HepG2 (cell line): ENCODE measurements around the gene TMEM167A. TPM values are rescaled to one million over a fixed set of nuclear protein-coding genes. Genes with fewer than 3 reads are reported as not detected.

ENCODE experiments used
- GABPB1 ChIP-seq: IDR thresholded peaks from 2 replicates; pipeline ENCODE4 v1.6.1; 2016; ENCODE audit warnings: mild to moderate bottlenecking, missing genetic modification reagents, moderate library complexity, missing compliant biosample characterization
- HHEX ChIP-seq: IDR thresholded peaks from 2 replicates; pipeline ENCODE4 v1.6.1; 2016; ENCODE audit warnings: control low read depth
- HNRNPH1 ChIP-seq: fragments of 200-400 bp; formaldehyde crosslinking; optimal IDR thresholded peaks from 2 replicates; pipeline ENCODE3; 2017; ENCODE audit warnings: mild to moderate bottlenecking, low read depth, low read length
- KDM5A ChIP-seq: fragments of 200-600 bp; sonication (generic); IDR thresholded peaks from 2 replicates; pipeline ENCODE4 v1.7.0; 2018; ENCODE audit warnings: antibody characterized with exemption, mild to moderate bottlenecking, low read length, borderline replicate concordance
- KLF15 ChIP-seq: sonication (generic); formaldehyde crosslinking; IDR thresholded peaks from 2 replicates; pipeline ENCODE4 v1.8.1; 2023; ENCODE audit warnings: borderline replicate concordance, mild to moderate bottlenecking, inconsistent platforms, missing genetic modification reagents, mixed read lengths
- YY1 ChIP-seq: IDR thresholded peaks from 2 replicates; pipeline ENCODE4 v1.6.1; 2011; ENCODE audit warnings: low read length, low read depth, moderate library complexity, mild to moderate bottlenecking; ENCODE audit not compliant: insufficient read depth, insufficient replicate concordance
- polyA plus RNA-seq, 8 experiments: library from polyadenylated mRNA; depleted of rRNA in 3 of 8; stranded (reverse) in 7 of 8; unstranded in 1 of 8; fragments of >200 nt; fragmentation: Illumina TruSeq in 4 of 8; extraction: Trizol in 4 of 8; gene quantifications; 2 replicates each; pipeline versions ENCODE4 v1.2.1 to v1.2.3, GENCODE V29; 2011 to 2016; ENCODE audit warnings: low read depth in 4 of 8, missing spikeins in 1 of 8, mixed read lengths in 1 of 8; ENCODE audit not compliant: insufficient read depth in 1 of 8
- total RNA-seq, 5 experiments: library from RNA; depleted of rRNA; stranded (reverse); fragments of >200 nt; fragmentation: Illumina TruSeq; extraction: Trizol; gene quantifications; 2 replicates each; pipeline ENCODE4 v1.2.3, GENCODE V29; 2016; ENCODE audit warnings: low read depth in 1 of 5
- TF ChIP-seq, protein P1 (sequence below): sonication (generic); formaldehyde crosslinking; IDR thresholded peaks from 2 replicates; pipeline ENCODE4 v1.5.1; 2020; ENCODE audit warnings: mild to moderate bottlenecking, missing genetic modification reagents, moderate library complexity
- TF ChIP-seq, protein P2 (sequence below): sonication (generic); formaldehyde crosslinking; IDR thresholded peaks from 2 replicates; pipeline ENCODE4 v1.9.0; 2021; ENCODE audit warnings: missing genetic modification reagents, borderline replicate concordance
- TF ChIP-seq, protein P3 (sequence below): sonication (generic); formaldehyde crosslinking; IDR thresholded peaks from 2 replicates; pipeline ENCODE4 v1.9.0; 2022; ENCODE audit warnings: missing genetic modification reagents, mild to moderate bottlenecking, borderline replicate concordance
- TF ChIP-seq, protein P4 (sequence below): sonication (generic); formaldehyde crosslinking; IDR thresholded peaks from 2 replicates; pipeline ENCODE4 v1.5.0; 2020; ENCODE audit warnings: mild to moderate bottlenecking, missing genetic modification reagents, borderline replicate concordance
- TF ChIP-seq, protein P5 (sequence below): sonication (generic); formaldehyde crosslinking; IDR thresholded peaks from 2 replicates; pipeline ENCODE4; 2020; ENCODE audit warnings: missing genetic modification reagents, mild to moderate bottlenecking, borderline replicate concordance

Gene TMEM167A
- total and polyA plus RNA-seq, 2 of the 13 experiments (the other 11 are each of a cell fraction or from before 2014, with no cell fraction given), result 47.0 to 78.7 TPM

DNA sequence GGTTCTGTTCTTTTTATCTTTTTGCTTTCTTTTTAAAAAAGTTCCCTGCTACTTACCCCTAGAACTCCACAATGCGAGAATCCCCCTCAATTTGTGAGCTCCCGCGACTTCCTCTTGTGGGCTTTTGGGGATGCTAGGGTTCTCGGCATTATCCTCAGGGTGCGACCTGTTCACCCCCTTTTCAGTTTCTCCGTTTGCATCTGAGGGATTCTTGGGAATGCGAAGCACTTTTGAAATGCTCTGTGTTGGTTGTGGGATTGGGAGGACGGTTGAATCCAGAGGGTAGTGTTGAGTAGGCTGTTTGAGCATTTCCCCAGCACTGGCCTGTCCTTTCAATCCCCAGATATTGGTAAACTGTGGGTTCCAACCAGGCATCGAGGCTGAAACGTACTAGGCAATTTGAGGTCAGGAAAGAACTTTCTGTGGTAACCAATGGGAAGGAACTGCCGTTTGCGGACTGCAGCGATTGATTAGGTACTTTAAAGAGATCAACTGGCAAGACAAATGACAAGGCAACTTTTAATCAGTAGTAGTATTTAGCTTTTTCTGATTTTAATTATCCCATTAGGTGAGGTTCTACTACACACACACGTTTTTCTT, 568 bp upstream of the TMEM167A start (continued):
- TF ChIP-seq HNRNPH1 (no peak), GABPB1 (CRISPR knock-in tag) (no peak), KLF15 (no peak), YY1 (no peak), HHEX (no peak), KDM5A (peak; percentile 90)
- TF ChIP-seq, protein P1, sequence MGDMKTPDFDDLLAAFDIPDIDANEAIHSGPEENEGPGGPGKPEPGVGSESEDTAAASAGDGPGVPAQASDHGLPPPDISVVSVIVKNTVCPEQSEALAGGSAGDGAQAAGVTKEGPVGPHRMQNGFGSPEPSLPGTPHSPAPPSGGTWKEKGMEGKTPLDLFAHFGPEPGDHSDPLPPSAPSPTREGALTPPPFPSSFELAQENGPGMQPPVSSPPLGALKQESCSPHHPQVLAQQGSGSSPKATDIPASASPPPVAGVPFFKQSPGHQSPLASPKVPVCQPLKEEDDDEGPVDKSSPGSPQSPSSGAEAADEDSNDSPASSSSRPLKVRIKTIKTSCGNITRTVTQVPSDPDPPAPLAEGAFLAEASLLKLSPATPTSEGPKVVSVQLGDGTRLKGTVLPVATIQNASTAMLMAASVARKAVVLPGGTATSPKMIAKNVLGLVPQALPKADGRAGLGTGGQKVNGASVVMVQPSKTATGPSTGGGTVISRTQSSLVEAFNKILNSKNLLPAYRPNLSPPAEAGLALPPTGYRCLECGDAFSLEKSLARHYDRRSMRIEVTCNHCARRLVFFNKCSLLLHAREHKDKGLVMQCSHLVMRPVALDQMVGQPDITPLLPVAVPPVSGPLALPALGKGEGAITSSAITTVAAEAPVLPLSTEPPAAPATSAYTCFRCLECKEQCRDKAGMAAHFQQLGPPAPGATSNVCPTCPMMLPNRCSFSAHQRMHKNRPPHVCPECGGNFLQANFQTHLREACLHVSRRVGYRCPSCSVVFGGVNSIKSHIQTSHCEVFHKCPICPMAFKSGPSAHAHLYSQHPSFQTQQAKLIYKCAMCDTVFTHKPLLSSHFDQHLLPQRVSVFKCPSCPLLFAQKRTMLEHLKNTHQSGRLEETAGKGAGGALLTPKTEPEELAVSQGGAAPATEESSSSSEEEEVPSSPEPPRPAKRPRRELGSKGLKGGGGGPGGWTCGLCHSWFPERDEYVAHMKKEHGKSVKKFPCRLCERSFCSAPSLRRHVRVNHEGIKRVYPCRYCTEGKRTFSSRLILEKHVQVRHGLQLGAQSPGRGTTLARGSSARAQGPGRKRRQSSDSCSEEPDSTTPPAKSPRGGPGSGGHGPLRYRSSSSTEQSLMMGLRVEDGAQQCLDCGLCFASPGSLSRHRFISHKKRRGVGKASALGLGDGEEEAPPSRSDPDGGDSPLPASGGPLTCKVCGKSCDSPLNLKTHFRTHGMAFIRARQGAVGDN (CRISPR knock-in tag), result no peak
- TF ChIP-seq, protein P2, sequence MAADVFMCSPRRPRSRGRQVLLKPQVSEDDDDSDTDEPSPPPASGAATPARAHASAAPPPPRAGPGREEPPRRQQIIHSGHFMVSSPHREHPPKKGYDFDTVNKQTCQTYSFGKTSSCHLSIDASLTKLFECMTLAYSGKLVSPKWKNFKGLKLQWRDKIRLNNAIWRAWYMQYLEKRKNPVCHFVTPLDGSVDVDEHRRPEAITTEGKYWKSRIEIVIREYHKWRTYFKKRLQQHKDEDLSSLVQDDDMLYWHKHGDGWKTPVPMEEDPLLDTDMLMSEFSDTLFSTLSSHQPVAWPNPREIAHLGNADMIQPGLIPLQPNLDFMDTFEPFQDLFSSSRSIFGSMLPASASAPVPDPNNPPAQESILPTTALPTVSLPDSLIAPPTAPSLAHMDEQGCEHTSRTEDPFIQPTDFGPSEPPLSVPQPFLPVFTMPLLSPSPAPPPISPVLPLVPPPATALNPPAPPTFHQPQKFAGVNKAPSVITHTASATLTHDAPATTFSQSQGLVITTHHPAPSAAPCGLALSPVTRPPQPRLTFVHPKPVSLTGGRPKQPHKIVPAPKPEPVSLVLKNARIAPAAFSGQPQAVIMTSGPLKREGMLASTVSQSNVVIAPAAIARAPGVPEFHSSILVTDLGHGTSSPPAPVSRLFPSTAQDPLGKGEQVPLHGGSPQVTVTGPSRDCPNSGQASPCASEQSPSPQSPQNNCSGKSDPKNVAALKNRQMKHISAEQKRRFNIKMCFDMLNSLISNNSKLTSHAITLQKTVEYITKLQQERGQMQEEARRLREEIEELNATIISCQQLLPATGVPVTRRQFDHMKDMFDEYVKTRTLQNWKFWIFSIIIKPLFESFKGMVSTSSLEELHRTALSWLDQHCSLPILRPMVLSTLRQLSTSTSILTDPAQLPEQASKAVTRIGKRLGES (CRISPR knock-in tag), result no peak
- TF ChIP-seq, protein P3, sequence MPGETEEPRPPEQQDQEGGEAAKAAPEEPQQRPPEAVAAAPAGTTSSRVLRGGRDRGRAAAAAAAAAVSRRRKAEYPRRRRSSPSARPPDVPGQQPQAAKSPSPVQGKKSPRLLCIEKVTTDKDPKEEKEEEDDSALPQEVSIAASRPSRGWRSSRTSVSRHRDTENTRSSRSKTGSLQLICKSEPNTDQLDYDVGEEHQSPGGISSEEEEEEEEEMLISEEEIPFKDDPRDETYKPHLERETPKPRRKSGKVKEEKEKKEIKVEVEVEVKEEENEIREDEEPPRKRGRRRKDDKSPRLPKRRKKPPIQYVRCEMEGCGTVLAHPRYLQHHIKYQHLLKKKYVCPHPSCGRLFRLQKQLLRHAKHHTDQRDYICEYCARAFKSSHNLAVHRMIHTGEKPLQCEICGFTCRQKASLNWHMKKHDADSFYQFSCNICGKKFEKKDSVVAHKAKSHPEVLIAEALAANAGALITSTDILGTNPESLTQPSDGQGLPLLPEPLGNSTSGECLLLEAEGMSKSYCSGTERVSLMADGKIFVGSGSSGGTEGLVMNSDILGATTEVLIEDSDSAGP (CRISPR knock-in tag), result no peak; the same call in 1 of the 2 replicates
- TF ChIP-seq, protein P4, sequence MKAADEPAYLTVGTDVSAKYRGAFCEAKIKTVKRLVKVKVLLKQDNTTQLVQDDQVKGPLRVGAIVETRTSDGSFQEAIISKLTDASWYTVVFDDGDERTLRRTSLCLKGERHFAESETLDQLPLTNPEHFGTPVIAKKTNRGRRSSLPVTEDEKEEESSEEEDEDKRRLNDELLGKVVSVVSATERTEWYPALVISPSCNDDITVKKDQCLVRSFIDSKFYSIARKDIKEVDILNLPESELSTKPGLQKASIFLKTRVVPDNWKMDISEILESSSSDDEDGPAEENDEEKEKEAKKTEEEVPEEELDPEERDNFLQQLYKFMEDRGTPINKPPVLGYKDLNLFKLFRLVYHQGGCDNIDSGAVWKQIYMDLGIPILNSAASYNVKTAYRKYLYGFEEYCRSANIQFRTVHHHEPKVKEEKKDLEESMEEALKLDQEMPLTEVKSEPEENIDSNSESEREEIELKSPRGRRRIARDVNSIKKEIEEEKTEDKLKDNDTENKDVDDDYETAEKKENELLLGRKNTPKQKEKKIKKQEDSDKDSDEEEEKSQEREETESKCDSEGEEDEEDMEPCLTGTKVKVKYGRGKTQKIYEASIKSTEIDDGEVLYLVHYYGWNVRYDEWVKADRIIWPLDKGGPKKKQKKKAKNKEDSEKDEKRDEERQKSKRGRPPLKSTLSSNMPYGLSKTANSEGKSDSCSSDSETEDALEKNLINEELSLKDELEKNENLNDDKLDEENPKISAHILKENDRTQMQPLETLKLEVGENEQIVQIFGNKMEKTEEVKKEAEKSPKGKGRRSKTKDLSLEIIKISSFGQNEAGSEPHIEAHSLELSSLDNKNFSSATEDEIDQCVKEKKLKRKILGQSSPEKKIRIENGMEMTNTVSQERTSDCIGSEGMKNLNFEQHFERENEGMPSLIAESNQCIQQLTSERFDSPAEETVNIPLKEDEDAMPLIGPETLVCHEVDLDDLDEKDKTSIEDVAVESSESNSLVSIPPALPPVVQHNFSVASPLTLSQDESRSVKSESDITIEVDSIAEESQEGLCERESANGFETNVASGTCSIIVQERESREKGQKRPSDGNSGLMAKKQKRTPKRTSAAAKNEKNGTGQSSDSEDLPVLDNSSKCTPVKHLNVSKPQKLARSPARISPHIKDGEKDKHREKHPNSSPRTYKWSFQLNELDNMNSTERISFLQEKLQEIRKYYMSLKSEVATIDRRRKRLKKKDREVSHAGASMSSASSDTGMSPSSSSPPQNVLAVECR (CRISPR knock-in tag), result no peak
- TF ChIP-seq, protein P5, sequence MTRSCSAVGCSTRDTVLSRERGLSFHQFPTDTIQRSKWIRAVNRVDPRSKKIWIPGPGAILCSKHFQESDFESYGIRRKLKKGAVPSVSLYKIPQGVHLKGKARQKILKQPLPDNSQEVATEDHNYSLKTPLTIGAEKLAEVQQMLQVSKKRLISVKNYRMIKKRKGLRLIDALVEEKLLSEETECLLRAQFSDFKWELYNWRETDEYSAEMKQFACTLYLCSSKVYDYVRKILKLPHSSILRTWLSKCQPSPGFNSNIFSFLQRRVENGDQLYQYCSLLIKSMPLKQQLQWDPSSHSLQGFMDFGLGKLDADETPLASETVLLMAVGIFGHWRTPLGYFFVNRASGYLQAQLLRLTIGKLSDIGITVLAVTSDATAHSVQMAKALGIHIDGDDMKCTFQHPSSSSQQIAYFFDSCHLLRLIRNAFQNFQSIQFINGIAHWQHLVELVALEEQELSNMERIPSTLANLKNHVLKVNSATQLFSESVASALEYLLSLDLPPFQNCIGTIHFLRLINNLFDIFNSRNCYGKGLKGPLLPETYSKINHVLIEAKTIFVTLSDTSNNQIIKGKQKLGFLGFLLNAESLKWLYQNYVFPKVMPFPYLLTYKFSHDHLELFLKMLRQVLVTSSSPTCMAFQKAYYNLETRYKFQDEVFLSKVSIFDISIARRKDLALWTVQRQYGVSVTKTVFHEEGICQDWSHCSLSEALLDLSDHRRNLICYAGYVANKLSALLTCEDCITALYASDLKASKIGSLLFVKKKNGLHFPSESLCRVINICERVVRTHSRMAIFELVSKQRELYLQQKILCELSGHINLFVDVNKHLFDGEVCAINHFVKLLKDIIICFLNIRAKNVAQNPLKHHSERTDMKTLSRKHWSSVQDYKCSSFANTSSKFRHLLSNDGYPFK (CRISPR knock-in tag), result peak; percentile 87
